Esophagus muscularis mucosa (tissue), 4 donors: ENCODE data around the gene SYNE4.
A peak's percentile ranks its signal among the peaks of the same experiment; 100 is the strongest.

Source experiments
- CTCF ChIP-seq, 3 experiments: fragments of 200-600 bp in 2 of 3; fragments of 450-650 bp in 1 of 3; sonication (generic) in 2 of 3; IDR thresholded peaks; one replicate each; pipeline ENCODE4 v1.5.1; 2017 to 2019; ENCODE audit warnings: antibody characterized with exemption in 3 of 3, mild to moderate bottlenecking in 2 of 3, moderate library complexity in 1 of 3
- EP300 ChIP-seq: sonication (generic); formaldehyde crosslinking; IDR thresholded peaks from one replicate; pipeline ENCODE4 v1.6.1; 2017; ENCODE audit warnings: antibody characterized with exemption
- POLR2AphosphoS5 ChIP-seq, 2 donors: sonication (generic); formaldehyde crosslinking; IDR thresholded peaks; one replicate each; pipeline ENCODE4 v1.6.1; 2017; ENCODE audit warnings: antibody characterized with exemption in 2 of 2

- TF ChIP-seq CTCF (IDR thresholded peaks at IDR 0.05) (peak in 1 of 3 experiments; percentile 29), POLR2AphosphoS5 (IDR thresholded peaks at IDR 0.05) (peak; percentile 71 to 77), EP300 (no peak)
Observed at GRCh38 chr19:36014012-36014924, 5.7 kb upstream of the SYNE4 start, which contains the start of gene ALKBH6.
